ENCODE measurements around the gene SUGCT.

The SUGCT gene

DNA sequence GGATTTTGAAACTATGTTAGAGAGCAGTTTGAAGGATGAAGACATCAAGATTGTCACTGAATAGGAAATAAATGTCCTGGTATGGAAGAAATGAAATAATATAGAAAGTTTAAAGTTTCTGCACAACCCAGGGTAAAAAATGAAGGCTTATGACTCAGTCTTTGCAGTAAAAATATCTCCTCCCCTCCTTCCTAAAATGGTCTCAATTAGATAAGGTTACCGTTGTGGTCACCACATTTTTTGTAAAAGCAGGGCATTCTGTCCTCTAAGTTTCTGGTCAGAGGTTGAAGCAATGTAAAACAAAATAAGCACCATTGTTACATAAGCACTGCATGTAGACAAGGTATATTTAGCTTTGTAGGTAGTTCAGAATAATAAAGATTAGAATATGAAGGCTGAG is 403.5 kb downstream of the SUGCT start:
- no peak for DNase-seq

DNA sequence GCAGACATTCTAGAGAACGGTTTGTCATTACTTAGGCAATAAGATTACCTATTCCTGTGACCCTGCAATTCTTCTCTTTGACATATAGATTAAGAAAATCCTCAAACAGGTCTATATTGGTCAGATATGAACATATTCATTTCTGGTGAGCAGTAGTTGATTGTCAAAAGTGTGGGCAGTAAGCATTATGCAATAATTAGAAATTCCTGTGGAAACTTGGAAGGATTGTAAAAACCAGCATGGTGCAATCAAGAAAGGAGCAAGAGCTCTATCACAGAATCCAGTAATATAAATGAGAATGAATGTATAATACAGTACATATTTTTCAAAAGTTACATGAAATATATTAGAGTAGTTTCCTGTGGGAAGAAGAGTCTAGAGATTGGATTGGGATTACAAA is 406.5 kb downstream of the SUGCT start:
- DNase-seq = no peak

DNA sequence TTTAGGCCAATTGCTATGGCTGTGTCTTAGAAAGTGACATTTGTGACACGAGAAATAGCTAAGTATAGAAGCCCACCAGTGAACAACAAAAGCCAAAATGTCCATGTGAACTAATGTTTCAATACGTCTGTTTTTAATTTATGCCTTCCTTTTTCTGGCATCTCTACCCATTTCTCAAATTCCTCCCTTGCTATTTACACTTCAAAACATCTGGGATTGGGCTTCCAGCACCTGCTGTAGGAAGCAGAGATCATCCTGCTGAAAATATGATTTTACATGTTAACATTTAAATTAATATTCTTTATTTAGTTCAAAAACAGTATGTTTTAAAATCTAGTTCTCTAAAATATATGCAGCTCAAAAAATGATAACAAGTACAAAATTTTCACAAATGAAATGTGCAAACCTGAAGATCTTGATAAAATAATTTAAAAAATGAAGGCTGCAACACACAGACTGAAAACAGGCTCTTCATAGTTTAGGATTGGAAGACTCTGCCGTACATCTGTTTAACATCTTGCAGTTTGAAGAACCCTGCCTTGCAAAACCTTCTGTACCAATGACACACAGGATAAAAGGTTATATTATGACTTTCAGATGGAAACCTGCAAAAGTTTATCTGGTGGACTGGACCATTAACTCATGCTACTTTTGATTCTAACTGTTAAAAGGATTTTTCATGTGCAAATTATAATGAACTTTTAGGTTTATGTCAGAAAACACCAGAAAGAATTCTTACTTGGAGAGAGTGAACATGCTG is 408.4 kb downstream of the SUGCT start:
- DNase-seq = no peak

DNA sequence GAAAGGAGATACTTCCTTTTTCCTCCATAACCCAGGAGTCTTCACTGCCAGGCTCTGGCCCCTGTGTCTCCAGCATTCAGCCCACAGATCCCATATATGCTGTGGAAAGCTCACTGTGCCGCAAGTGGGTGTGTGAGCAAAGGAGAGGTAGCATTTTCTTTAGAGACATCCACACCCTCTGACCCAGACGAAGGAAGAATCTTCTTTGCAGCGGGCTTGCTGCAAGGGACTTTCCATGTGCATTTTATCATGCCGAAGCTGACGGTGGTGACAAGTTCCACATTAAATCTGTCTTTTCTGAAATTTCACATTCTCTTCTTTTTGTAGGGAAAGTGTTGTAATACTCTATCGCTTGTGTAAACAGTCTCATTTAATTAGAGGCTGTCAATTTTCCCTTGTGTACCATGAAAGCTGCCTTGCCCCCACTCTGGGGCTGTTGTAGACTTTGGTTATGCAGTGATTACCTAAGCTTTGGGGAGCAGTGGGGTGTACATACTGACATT is 409.5 kb downstream of the SUGCT start:
- no peak for DNase-seq

DNA sequence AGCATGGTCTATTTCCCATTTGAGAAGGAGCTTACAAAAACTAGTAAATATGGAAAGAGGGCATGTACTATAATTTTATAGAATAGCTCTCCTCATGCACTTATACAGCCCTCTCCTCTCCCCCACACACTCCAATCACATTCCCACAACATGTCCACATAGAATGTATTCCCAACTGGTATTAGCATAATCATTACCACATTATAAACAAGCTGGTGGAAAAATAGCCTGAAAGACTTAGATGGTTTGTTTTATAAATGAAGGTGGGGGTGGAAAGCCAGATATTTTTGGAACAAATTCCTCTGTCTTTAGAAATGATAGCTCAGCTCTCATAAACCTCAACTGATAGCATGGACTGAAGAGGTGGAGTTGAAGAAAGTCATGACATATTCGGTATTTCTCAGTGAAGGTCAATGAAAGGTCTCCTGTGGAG is 410.1 kb downstream of the SUGCT start:
- DNase-seq = no peak

DNA sequence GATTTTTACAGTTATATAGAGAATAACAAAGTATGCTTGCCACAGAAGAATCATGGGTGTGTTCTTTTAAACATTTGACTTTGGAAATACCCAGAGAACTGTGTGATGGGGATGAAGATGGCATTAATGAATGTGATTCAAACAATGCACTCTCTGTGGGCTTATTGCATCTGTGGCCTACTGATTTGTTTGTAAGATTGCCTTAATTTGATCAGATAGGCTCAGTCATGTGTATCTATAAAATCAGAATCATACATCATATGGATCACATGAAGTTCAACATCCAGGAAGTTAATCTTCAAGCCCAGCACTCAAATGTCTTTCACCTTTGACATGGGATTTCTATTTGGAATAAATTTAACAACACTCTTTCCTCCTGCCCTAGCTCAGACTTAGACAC is 410.9 kb downstream of the SUGCT start:
- DNase-seq = no peak

DNA sequence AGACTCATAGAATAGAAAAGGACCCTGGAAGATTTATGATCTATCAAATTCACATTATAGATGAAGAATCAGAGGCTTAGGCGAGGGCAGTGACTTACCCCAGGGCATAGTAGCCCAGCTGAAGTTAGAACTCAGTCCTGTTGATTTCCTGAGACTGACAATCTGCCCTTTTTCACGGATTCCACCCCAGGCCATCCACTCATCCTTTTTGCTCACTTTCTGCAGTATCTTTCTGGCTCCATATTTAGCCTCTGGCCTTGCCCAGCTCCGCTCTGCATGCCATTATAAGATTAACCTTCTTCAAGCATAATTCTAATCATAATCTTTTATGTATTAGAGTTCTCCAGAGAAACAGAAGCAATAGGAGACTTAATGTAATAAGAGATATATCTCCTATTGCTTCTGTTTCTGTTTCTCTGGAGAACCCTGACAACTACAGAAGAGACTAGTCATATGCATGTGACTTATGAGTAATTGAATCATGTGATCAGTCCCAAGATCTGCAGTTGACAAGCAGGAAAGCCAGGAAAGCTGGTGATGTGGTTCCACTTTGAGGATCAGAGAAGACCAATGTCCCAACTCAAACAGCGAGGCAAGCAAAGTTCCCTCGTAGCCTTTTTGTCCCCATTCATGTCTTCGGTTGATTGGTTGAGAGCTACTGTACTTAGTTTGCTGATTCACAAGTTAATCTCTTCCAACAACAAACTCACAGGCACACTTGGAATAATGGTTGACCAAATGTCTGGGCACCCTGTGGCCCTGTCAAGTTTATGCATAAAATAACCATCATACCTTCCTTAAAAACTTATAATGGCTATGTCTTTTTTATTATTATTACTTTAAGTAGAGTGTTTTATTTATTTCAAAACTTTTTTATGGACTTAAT is 412.1 kb downstream of the SUGCT start:
- no peak for DNase-seq

DNA sequence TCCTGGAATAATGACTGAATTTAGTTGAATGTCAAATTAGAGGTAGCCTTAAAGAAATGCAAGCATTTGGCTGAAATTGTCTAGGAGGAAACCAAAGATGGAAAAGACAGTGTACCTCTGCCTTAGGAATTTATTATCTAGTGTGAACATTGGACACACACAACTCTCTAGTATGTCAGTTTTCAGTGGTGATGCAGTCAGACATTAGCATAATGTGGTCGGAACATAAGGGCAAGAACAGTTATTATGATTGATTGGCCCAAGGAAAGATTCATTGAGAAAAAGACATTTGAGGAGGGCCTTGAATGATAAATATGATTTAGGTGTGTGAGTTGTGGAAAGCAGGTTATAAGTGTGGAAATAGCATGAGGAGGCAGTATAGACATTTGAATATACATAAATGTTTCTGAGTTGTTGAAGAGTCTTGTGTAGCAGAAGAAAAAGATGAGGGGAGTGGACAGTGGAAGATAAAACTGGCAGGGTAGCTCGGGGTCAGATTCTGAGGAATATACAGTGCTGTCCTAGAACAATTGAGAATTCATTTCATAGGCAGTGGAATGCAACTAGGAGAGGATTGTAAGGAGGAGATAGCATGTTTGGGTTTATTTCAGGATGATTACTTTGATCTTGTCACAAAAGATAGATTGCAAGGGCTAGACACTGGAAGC is 414.7 kb downstream of the SUGCT start:
- DNase-seq = no peak

DNA sequence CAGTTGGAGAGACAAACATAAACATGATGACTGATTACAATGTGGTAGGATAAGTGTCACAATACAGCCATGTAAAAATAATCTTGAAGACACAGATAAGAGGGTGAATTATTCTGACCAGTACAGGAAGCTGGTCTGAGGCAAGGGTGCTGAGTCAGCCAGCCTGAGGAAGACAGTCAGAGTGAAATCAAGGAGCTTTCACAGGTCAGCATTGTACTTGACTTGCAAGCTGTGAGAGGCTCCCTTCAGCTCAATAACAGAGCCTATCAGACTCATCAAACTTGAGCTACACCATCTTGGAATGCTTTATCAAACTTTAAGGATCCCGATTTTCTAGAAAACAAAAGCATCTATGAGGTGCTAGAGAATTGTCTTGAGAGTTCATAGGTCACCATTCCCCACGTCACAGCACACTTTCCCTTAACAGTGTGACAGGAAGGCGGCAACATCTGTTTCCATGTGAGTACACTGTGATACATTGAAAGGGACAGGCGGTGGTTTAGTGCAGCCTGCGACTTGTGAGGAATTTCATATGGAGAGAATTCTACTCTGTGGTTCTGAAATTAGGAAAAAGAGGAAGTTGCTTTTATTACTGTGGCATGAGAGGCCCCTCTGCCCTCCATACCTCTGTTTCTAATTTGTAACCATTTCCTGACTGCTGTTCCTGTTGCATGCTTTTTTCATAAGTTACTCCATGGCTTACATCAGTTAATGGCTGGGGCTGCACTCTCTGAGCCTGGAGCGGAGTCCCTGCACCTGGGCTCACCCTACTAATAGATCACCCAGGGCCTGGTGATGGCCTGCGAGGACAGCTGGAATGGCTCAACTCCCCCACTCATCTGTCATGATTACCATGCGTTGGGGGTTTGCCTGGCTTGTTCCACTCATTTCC is 417.1 kb downstream of the SUGCT start:
- DNase-seq = no peak

DNA sequence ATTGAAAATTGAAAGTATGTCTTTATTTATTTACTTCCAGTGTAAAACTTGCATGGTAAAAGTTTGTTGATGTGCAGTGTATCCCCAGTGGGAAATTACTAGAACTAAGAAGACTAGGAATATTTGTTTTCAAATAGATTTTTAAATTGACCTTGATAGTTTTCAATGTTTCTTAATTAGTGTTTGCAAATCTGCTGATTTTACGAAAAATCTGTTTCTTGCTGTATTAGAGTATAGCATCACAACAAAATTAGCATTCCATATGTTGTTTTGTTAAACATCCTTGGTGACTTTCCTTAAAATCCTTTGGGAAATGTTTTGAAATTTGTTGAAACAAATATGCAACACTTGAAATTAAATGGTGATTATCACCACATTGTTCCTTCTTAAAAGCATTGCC is 425.9 kb downstream of the SUGCT start:
- DNase-seq = no peak

DNA sequence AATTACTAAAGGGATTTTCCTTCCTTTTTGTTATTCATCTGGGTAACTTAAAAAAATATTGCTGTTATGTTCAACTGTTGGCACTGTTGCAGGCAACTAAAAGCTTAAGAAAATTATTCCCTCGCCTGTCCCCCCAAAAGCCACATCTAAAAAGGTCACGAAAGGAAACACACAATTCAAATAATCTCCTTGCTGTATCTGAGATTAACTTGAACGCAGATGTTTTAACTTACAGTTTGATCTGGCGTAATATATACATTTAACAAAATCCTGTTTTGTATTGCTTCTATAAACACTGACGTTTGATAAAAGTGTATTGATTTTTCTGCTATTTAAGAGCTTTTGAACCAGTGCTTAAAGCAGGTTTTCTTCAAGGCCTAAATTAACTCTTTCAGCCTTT is 432.1 kb downstream of the SUGCT start:
- DNase-seq = no peak

DNA sequence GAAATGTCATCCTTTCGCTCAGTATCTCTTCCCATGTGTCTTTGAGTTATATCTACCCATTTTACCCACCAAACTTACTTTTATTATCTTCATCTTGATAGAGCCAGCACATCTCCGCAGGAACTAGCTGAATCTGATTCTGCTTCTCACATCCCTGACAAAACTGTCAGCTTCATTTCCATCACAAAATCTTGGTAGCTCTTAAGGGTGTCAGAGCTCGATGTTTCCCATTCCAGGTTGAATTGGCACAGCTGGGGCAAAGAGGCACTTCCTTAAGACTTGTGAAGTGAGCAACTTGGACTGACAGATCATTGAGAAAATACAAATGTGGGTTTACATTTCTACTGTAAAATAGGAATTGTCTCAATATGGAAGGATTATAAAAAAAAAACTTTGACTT is 434.5 kb downstream of the SUGCT start:
- DNase-seq = no peak

DNA sequence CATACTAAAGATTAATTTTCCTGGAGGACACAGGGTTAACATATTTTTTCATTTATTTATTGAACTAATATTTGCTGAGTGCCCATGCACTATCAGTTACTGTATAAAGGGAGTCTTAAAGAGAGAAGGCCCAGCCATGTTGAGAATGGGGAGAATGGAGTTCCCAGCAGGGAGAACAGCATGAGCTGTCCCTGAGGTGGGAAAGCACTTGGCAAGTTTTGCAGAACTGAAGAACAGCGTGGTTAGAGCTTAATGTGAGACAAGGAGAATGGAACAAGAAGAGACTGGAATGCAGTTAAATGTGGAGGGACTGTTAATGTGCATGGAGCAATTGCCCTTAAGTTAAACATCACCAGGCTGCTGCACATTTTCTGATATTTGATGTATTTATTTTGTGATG is 435.4 kb downstream of the SUGCT start:
- no peak for DNase-seq

DNA sequence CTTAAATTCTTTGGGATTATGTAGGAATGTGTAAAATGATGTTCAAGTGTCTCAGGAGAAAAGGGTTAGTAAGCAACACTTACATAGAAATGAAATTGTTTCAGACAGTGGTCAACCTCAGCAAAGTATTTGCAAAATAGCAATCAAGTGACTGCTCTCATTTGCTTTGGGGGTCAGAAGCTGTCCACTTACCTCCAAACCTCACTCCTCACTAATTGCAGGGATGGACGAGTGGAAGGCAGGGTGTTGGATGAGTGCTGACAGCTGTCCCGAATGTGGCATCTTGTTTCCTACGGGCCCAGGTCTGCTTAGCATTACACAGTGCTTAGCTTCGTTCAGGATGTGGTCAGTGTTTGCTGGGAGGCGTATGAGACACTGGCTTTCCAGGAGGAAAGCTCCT is 437.0 kb downstream of the SUGCT start:
- DNase-seq = no peak

DNA sequence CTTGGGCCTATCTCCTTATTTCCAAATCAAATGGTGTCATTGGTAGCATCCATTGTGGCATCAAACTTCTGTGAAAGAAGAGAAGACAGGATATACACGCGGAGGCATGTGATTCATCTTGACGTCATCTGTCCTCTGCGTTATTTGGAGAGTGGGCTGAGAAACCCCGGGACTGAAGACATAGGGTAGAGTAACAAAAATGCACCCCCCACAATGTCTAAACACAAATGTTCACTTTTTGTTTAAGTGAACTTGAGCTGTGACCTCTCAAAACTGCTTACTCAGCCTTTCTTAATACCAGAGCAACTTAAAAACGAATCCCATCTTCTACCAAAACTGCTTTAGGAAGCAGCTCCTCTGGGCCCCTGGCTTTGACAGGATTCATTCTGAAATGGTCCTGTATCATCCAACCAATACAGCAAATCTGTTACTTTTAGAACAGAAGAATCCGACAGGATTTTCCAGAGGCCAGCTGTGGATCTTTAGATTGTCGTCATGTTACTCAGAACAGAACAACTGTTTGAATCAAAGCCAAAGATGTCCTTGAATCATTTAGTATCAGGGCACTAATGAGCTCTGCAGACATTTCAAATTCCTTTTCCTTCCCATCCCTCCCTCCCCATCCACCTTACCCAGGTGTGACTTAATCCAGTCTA is 438.1 kb downstream of the SUGCT start:
- no peak for DNase-seq

DNA sequence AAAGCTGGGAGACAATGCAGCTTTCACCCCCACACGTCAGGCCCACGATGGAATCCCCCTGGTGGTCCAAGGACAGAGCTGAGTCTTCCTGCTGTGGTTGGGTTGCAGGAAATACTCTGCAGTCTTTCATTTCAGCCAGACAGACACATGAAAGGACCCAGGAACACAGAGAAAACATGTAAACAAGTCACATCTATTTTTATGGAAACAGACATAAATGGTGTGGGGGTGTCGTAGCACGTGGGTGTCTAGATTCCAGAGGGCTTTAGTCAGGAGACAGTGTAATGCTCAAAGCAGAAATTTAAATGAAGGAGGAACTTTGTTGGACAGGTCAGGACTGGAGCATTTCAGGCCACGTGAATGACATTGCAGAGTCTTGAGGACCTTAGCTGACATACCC is 444.6 kb downstream of the SUGCT start:
- DNase-seq = no peak

DNA sequence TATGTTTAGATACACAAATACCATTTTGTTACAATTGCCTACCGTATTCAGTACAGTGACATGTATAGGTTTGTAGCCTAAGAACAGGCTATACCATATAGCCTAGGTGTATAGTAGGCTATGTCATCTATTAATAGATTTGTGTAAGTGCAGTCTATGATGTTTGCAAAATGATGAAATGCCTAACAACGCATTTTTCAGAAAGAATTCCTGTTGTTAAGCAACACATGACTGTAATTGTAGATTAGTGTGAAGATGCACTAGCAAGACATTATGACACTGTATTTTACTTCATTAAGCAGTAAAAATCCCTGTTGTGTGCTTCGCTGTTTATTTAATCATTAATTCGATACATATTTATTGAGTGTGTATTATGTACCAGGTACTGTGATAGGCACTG is 446.0 kb downstream of the SUGCT start:
- no peak for DNase-seq

DNA sequence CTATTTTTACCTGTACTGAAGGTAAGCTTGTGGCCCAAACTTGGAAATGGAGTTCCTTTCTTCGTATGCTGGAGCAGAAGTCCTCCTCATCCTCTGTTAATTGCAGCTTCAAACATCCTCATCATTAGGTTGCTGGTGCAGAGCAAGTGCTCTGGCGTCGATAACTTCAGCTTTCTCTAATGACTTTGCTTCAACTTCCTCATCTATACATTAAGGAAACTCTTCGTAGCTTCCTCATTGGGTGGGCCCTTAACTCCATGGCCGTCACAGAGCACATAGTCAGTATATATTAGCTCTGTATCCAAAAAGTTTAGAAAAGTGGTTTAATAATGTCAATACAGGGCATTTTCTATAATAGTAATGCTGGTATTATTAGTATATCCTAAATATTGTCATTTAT is 447.7 kb downstream of the SUGCT start:
- no peak for DNase-seq

DNA sequence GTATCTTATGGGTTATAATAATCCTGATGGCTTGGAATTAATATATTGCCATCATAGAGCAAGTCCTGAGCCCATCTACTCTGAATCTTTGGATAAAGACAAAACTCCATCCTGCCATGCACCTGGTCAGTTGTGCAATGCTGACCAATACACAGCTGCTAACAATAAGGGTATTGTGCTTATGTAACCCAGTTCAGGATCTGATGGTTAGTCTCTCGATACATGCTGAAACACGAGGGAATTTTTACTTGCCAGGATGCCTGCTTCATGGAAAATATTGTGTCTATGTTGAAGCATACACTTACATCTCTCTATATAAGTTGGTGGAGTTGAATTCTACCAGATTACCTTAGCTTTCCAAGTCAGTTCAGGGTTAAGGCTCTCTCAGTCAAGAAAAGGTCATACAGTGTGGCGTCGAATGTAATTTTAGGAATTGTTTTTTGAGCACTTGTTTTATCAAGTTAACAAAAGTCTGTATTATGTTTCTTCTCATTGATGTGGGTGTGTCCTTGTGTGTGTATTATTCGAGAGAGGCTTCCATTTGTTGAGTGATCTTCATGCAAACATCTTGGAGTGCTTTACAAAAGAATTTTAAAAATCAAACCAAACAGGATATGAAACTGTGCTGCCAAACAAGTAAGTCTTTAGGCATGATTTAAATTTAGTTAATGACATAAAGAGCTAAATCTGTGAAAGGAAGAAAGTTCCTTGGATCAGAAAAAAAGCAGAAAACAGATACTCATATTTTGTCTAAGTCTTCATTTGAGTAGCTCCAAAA is 449.1 kb downstream of the SUGCT start:
- DNase-seq = no peak

DNA sequence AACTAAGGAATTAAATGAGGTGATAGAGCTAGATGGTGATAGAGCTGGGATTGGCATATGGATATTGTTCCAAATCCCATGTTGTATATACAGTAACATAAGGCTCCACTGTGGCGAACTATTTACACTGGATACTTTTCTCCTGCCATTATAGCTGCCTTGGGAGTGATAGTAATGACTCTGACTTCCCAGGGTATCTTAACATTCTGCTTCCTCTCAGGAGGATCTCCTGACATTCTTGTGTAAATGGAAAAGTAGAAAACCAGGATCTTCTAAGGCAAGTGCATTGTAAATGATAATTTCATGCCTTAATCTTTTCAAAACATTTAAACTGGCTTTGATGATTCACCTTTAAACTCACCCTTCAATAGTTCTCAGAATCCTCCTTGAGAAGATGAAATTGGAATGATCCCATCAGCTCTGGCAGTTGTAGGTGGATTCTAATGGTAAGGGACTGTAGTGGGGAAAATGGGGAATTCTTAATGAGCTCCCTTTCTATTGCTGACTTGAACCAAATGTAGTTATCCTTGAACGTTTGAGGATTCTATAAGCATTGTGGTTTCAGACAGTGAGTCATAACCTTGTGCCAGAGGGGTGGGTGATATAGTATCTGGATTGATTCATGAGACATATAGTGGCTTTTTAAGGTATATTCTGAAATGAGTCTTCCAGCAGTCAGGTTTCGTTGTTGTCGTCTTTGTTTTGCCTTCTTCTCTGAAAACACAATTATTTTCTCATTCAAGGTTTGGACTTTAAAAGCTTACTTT is 450.0 kb downstream of the SUGCT start:
- DNase-seq = no peak

Measured in NCI-H187 (cell line).